ENCODE data around the gene UBXN1. TPM values are rescaled to one million over a fixed set of nuclear protein-coding genes. Genes with fewer than 3 reads are reported as not detected.

The UBXN1 gene
- total and polyA plus RNA-seq, 10 of the 15 experiments (the other 5 are each of a cell fraction or from before 2014, with no cell fraction given) = 7.0 to 173 (median 106) TPM

- TF ChIP-seq ASH2L (IDR thresholded peaks at IDR 0.05; ENCODE audit: borderline replicate concordance, low read depth) = peak; percentile 52; the same call in 1 of the 2 replicates
- peak; percentile 93 for TF ChIP-seq GATAD2B (conservative IDR thresholded peaks at IDR 0.05; ENCODE audit: low read depth)
- TF ChIP-seq, protein P1, sequence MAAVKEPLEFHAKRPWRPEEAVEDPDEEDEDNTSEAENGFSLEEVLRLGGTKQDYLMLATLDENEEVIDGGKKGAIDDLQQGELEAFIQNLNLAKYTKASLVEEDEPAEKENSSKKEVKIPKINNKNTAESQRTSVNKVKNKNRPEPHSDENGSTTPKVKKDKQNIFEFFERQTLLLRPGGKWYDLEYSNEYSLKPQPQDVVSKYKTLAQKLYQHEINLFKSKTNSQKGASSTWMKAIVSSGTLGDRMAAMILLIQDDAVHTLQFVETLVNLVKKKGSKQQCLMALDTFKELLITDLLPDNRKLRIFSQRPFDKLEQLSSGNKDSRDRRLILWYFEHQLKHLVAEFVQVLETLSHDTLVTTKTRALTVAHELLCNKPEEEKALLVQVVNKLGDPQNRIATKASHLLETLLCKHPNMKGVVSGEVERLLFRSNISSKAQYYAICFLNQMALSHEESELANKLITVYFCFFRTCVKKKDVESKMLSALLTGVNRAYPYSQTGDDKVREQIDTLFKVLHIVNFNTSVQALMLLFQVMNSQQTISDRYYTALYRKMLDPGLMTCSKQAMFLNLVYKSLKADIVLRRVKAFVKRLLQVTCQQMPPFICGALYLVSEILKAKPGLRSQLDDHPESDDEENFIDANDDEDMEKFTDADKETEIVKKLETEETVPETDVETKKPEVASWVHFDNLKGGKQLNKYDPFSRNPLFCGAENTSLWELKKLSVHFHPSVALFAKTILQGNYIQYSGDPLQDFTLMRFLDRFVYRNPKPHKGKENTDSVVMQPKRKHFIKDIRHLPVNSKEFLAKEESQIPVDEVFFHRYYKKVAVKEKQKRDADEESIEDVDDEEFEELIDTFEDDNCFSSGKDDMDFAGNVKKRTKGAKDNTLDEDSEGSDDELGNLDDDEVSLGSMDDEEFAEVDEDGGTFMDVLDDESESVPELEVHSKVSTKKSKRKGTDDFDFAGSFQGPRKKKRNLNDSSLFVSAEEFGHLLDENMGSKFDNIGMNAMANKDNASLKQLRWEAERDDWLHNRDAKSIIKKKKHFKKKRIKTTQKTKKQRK (IDR thresholded peaks at IDR 0.05; ENCODE audit: low read depth, low read length) = no peak
- no peak for TF ChIP-seq YBX1 (IDR thresholded peaks at IDR 0.05)
- TF ChIP-seq CBFB (IDR thresholded peaks at IDR 0.05; ENCODE audit: low read depth) = peak; percentile 76; the same call in 1 of the 2 replicates
- TF ChIP-seq RCOR1 (conservative IDR thresholded peaks at IDR 0.05; ENCODE audit: low read depth, low read length) = 0 out of 2 replicates have a peak, but pooled peaks have one; percentile 29
- TF ChIP-seq, protein P2, sequence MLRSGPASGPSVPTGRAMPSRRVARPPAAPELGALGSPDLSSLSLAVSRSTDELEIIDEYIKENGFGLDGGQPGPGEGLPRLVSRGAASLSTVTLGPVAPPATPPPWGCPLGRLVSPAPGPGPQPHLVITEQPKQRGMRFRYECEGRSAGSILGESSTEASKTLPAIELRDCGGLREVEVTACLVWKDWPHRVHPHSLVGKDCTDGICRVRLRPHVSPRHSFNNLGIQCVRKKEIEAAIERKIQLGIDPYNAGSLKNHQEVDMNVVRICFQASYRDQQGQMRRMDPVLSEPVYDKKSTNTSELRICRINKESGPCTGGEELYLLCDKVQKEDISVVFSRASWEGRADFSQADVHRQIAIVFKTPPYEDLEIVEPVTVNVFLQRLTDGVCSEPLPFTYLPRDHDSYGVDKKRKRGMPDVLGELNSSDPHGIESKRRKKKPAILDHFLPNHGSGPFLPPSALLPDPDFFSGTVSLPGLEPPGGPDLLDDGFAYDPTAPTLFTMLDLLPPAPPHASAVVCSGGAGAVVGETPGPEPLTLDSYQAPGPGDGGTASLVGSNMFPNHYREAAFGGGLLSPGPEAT (IDR thresholded peaks at IDR 0.05; ENCODE audit: low read depth) = peak; percentile 92
- TF ChIP-seq IKZF1 (conservative IDR thresholded peaks at IDR 0.05) = peak; percentile 90
- TF ChIP-seq BACH1 (IDR thresholded peaks at IDR 0.05; ENCODE audit: borderline replicate concordance) = 0 out of 2 replicates have a peak, but pooled peaks have one; percentile 13
- TF ChIP-seq ZNF24 (IDR thresholded peaks at IDR 0.05) = no peak
- TF ChIP-seq BMI1 (IDR thresholded peaks at IDR 0.05; ENCODE audit: borderline replicate concordance) = 0 out of 2 replicates have a peak, but pooled peaks have one; percentile 31
- TF ChIP-seq, protein P3, sequence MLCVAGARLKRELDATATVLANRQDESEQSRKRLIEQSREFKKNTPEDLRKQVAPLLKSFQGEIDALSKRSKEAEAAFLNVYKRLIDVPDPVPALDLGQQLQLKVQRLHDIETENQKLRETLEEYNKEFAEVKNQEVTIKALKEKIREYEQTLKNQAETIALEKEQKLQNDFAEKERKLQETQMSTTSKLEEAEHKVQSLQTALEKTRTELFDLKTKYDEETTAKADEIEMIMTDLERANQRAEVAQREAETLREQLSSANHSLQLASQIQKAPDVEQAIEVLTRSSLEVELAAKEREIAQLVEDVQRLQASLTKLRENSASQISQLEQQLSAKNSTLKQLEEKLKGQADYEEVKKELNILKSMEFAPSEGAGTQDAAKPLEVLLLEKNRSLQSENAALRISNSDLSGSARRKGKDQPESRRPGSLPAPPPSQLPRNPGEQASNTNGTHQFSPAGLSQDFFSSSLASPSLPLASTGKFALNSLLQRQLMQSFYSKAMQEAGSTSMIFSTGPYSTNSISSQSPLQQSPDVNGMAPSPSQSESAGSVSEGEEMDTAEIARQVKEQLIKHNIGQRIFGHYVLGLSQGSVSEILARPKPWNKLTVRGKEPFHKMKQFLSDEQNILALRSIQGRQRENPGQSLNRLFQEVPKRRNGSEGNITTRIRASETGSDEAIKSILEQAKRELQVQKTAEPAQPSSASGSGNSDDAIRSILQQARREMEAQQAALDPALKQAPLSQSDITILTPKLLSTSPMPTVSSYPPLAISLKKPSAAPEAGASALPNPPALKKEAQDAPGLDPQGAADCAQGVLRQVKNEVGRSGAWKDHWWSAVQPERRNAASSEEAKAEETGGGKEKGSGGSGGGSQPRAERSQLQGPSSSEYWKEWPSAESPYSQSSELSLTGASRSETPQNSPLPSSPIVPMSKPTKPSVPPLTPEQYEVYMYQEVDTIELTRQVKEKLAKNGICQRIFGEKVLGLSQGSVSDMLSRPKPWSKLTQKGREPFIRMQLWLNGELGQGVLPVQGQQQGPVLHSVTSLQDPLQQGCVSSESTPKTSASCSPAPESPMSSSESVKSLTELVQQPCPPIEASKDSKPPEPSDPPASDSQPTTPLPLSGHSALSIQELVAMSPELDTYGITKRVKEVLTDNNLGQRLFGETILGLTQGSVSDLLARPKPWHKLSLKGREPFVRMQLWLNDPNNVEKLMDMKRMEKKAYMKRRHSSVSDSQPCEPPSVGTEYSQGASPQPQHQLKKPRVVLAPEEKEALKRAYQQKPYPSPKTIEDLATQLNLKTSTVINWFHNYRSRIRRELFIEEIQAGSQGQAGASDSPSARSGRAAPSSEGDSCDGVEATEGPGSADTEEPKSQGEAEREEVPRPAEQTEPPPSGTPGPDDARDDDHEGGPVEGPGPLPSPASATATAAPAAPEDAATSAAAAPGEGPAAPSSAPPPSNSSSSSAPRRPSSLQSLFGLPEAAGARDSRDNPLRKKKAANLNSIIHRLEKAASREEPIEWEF (IDR thresholded peaks at IDR 0.05; ENCODE audit: insufficient replicate concordance, low read depth, low read length) = peak; percentile 3
- TF ChIP-seq, protein P4, sequence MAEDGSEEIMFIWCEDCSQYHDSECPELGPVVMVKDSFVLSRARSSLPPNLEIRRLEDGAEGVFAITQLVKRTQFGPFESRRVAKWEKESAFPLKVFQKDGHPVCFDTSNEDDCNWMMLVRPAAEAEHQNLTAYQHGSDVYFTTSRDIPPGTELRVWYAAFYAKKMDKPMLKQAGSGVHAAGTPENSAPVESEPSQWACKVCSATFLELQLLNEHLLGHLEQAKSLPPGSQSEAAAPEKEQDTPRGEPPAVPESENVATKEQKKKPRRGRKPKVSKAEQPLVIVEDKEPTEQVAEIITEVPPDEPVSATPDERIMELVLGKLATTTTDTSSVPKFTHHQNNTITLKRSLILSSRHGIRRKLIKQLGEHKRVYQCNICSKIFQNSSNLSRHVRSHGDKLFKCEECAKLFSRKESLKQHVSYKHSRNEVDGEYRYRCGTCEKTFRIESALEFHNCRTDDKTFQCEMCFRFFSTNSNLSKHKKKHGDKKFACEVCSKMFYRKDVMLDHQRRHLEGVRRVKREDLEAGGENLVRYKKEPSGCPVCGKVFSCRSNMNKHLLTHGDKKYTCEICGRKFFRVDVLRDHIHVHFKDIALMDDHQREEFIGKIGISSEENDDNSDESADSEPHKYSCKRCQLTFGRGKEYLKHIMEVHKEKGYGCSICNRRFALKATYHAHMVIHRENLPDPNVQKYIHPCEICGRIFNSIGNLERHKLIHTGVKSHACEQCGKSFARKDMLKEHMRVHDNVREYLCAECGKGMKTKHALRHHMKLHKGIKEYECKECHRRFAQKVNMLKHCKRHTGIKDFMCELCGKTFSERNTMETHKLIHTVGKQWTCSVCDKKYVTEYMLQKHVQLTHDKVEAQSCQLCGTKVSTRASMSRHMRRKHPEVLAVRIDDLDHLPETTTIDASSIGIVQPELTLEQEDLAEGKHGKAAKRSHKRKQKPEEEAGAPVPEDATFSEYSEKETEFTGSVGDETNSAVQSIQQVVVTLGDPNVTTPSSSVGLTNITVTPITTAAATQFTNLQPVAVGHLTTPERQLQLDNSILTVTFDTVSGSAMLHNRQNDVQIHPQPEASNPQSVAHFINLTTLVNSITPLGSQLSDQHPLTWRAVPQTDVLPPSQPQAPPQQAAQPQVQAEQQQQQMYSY (CRISPR knock-in tag; IDR thresholded peaks at IDR 0.05) = no peak
These were observed 49.5 kb upstream of the UBXN1 start, which contains the start of gene TTC9C (continued) for GRCh38 chr11:62728171-62728988.
